Raji (cell line): Measurements from ENCODE around the gene ZNF324.

Experiments
- POLR2A ChIP-seq: IDR thresholded peaks from 2 replicates; pipeline ENCODE4 v1.6.1; 2011; ENCODE audit warnings: low read depth, low read length, control low read depth; ENCODE audit not compliant: insufficient read depth

ZNF324 gene

DNA sequence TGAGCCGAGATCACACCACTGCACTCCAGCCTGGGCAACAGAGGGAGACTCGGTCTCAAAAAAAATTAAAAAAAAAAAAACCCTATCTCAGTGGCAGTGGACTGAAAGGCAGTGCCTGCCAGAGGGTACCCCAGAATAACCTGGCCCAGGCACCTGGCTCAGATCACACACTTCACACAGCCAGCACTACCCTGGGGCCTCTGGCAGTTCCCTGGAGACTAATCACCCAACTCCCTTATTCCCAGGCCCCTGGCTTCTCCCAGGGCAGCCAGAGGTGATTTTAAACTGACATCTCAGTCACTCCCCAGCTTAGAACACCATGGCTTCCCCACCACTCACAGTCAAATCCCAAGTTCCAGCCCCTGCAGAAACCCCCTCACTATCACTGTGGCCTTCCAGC lies 48.4 kb downstream of the ZNF324 start:
- no peak for TF ChIP-seq POLR2A

GRCh38 chr19:58516246-58516836 lies 49.5 kb downstream of the ZNF324 start:
- no peak for TF ChIP-seq POLR2A

GRCh38 chr19:58516964-58517833 lies 50.3 kb downstream of the ZNF324 start:
- peak; percentile 28; the same call in 1 of the 2 replicates for TF ChIP-seq POLR2A

DNA sequence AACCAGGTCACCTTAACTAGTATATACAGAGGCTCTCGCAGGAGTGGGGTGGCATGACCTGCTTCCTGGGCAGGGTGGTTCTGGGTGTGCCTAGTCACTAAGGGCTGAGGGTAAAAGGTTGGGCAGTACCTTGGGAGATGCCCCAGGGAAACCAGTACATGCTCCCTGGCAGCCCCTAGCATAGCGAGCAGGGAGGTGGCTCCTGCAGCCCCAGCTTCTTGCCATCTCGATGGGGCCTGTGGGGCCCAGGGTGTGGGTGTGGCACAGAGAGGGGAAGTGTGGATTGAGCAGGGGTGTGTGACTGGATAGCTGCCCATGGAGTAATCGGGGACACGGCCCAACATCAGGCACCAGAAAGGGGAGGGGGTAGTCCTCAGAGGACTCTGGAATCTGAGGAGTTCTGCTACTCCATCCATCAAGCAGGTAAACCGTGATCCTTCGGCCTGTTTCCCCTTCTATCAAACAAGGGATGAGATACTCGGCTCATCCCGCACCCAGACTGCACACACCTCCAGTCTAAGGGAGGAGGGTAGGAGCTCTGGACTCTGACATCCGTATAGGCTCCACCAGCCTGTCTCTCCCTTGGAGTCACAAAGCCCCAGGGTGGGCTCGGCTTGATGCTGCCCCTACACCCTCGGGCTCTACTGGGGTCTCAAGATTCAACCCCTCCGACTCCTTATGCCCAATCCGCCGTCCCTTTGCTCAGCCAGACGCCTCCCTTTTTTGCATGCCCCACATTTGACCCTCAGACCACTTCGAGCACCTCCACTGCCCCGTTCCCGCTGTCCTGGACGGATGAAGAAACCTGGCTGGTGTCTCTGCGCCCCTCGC lies 51.6 kb downstream of the ZNF324 start:
- TF ChIP-seq POLR2A = peak; percentile 49; the same call in 1 of the 2 replicates

DNA sequence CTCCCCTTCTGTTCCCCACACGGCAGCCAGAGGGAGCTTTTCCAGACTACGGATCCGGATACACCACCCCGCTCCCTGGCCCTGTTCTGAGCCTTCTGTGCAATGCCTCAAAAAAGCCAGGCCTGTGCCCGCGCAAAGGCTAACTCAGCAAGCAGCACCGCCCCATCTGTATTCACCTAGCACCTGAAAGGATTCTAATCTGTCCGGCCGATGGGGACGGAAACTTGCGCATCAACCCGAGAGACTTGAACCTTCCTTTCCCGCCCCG lies 52.1 kb downstream of the ZNF324 start:
- no peak for TF ChIP-seq POLR2A

- TF ChIP-seq POLR2A = peak; percentile 91
These were observed 52.7 kb downstream of the ZNF324 start, which contains the start of gene ZBTB45 for GRCh38 chr19:58519355-58520256. Gene ZBTB45, minus strand, starts transcription at chr19:58519810. Its CDS starts 2,137 bp downstream, at chr19:58517673.

- TF ChIP-seq POLR2A = no peak
These were observed 53.3 kb downstream of the ZNF324 start for GRCh38 chr19:58520257-58520599.

DNA sequence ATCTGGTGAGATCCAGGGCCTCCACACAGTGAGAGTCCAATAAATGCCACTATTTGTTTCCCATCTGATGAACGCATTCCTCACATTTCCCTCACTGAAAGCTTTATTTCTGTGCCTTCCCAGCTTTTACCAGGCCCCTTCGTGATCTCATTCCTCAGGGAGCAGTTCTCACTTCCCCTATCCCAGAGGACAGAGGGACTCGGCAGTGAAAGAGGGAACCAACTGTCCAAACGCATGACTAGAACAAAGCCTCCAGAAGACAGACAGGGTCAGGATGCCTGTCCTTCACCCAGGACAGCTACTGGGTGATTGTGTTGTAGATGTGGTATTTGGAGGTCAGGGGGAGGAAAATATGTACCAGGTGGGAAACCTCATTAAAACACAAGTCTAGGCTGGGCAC lies 54.8 kb downstream of the ZNF324 start:
- no peak for TF ChIP-seq POLR2A

DNA sequence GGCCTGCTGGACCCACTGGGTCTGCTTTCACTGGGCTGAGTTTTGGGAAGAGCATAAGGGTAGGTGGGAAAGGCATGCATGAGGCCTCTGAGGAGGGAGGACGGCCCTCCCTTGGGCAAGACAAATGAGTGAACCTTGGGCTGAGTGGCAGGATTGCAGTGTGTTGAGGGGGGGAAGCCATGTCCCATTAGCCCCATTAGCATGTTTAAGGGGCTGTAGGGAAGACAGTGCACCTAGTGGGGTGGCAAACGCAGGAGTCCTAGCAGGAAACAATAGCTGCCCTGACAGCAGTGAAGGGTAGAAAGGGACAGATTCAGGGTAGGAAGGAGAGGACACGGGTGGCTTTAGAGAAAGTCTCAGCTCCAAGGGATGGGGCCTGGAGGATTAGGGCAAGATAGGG lies 55.8 kb downstream of the ZNF324 start:
- no peak for TF ChIP-seq POLR2A
